Fibroblast of the aortic adventitia (primary cell): ENCODE measurements around the gene TSPAN17. TPM values are rescaled to one million over a fixed set of nuclear protein-coding genes. Genes with fewer than 3 reads are reported as not detected.

Experiments
- DNase-seq: peaks from one replicate; pipeline ENCODE4 v3.0.0-alpha.2; 2010; ENCODE audit warnings: low read depth
- H3K4me3 ChIP-seq: 2 replicates; pipeline ENCODE4 v1.5.1; 2011; ENCODE audit warnings: low read depth, mild to moderate bottlenecking, control low read depth, low read length, moderate library complexity
- total RNA-seq: library from RNA; depleted of rRNA; stranded (reverse); fragments of >200 nt; gene quantifications from 2 replicates; pipeline ENCODE4 v1.2.3, GENCODE V29; 2012; ENCODE audit warnings: low replicate concordance
- TF ChIP-seq, protein P1 (sequence below): IDR thresholded peaks from 2 replicates; pipeline ENCODE4 v1.5.1; 2011; ENCODE audit warnings: mild to moderate bottlenecking, low read length, control low read depth, inconsistent platforms; ENCODE audit not compliant: insufficient read depth

The TSPAN17 gene
- total RNA-seq, 1 donor: 29.0 TPM

DNA sequence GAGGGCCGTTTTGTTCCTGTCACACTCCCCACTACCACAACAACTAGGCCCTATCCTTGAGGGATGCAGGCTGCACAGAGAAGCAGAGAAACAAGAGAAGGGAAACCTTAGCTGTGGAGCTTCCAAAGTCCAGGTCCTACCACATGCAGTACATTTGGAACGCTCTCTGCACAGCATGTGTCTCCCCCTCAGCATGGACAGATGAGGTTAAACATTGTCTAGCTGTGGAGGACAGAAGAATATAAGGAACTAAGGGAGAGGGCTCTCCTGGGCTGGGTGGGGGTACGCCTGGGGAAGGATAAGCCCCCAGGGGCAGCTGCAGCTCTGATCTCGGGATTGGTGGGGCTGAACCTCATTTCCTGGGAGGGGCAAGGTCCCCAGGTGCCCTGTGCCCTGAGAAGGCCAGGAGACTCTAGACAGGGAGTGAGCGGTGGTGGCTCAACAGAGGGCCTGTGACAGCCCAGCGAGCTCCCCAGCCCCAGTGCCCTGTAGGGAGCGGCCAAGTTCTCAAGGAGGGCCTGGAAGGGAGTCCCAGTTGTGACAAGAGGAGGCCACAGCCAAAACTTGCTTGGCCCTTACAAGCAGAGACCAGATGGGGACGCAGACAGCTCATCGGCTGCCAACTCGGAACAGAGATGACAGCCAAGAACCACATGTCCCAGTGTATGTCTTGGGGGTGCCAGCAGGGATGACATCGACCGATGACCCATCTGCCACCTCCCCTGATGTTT, 30.1 kb downstream of the TSPAN17 start:
- no peak for DNase-seq

DNA sequence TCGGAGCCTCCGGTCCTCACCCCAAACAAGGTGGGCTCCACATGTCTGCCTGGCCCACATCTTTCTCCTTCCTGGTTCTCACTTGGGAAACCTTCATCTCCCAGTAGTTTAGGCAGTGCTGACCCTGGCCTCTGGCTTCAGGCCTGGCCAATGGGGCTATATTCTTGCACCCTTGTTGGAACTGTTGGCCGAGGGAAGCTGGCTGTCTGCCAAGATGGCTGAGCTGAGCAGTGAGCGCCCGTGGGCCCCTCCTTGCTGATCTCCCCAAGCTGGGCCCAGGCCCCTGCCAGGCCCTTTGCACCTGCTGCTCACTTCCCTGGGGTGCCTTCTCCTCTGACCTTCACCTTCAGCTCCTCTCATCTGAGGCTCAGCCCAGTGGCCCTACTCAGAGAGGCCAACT, 31.3 kb downstream of the TSPAN17 start:
- TF ChIP-seq, protein P1, sequence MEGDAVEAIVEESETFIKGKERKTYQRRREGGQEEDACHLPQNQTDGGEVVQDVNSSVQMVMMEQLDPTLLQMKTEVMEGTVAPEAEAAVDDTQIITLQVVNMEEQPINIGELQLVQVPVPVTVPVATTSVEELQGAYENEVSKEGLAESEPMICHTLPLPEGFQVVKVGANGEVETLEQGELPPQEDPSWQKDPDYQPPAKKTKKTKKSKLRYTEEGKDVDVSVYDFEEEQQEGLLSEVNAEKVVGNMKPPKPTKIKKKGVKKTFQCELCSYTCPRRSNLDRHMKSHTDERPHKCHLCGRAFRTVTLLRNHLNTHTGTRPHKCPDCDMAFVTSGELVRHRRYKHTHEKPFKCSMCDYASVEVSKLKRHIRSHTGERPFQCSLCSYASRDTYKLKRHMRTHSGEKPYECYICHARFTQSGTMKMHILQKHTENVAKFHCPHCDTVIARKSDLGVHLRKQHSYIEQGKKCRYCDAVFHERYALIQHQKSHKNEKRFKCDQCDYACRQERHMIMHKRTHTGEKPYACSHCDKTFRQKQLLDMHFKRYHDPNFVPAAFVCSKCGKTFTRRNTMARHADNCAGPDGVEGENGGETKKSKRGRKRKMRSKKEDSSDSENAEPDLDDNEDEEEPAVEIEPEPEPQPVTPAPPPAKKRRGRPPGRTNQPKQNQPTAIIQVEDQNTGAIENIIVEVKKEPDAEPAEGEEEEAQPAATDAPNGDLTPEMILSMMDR: no peak
- no peak overlapping the region for H3K4me3 ChIP-seq
- DNase-seq: no peak

More for the DNA sequence above, 30.1 kb downstream of the TSPAN17 start:
- TF ChIP-seq, protein P1: no peak
- no peak overlapping the region for H3K4me3 ChIP-seq

- no peak overlapping the region for H3K4me3 ChIP-seq
- TF ChIP-seq, protein P1: no peak
- DNase-seq: no peak
Measured at GRCh38 chr5:176679365-176680225, 32.3 kb downstream of the TSPAN17 start.

DNA sequence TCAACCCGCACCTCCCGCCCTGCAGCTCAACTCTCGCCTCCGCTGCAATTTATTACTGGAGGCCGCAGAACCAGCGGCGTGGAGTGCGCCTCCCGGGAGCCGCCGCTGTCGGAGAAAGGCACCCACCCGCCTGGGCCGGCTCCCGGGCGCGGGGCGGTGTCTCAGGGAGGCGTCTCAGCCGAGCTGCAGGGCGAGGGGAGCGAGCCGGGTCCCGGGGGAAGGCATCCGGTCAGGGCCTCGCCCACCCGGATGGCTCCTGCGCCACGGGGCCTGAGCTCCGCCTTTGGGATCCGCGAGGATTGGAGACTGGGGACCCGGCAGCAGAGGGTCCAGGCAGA, 32.9 kb downstream of the TSPAN17 start:
- DNase-seq: no peak
- TF ChIP-seq, protein P1: no peak
- H3K4me3 ChIP-seq: no peak overlapping the region

GRCh38 chr5:176682016-176682531, 34.8 kb downstream of the TSPAN17 start:
- H3K4me3 ChIP-seq: no peak overlapping the region
- no peak for DNase-seq

DNA sequence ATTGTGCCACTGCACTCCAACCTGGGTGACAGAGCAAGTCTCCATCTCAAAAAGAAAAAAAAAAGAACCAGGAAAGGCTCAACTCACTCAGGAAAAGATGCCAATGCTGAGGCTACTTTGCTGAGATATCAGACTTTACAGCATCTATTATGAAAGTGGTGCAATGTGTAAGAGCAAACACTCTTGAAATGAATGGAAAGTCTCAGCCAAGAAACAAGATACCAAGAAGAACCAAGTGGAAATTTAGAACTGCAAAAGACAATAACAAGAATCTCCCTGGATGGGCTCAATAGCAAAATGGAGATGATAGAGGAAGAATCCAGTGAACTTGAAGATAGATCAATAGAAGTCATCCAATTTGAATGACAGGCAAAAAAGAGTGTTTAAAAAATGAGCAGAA, 37.7 kb downstream of the TSPAN17 start:
- no peak for DNase-seq
- no peak overlapping the region for H3K4me3 ChIP-seq
- TF ChIP-seq, protein P1: no peak

More at GRCh38 chr5:176682016-176682531, 34.8 kb downstream of the TSPAN17 start:
- TF ChIP-seq, protein P1: no peak
